GM18907 (cell line): ENCODE data around the gene VWA2.
A peak's percentile ranks its signal among the peaks of the same experiment; 100 is the strongest.

Source experiments
- ATAC-seq: cut with Tn5 transposase; IDR thresholded peaks from one replicate; pipeline ENCODE4 v1.9.1; 2021; ENCODE audit warnings: mild to moderate bottlenecking, moderate library complexity; ENCODE audit not compliant: unreplicated experiment

The VWA2 gene

DNA sequence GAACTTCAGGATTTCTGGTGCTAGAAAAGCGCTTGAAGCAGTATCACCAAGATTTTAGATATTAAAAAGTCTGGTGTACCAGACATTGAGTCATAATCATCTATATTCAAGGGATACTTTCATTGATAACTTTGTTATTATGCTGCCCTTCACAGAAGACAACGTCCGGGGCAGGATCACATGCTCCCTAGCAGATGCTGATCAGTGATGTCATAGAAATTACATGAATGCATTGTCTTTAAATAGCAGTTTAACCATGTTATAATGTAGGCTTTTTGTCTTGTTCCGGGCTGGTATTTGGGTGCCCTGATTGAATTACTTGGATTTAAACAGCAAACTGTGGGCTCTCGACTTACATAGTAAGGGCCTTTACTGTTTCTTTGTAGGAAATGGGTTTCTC is 54.0 kb downstream of the VWA2 start:
- ATAC-seq, result no peak

DNA sequence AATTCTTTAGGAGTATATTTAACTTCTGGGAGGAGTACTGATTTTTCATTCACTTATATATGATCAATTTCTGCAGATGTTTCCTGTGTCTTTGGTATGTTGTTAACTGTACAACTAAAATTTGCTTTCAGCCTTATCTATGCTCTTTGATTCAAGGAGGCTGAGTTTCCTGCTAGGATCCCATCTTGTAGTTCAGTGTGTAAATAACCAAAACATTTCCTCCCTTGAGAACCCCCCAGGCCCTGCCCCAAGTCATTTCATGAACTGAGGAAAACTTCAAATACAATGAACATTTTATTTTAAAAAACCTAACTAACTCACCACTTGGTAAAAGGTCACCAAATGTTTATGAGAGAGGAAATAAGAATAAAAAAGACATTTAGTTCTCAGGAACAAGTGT is 55.5 kb downstream of the VWA2 start:
- no peak for ATAC-seq

DNA sequence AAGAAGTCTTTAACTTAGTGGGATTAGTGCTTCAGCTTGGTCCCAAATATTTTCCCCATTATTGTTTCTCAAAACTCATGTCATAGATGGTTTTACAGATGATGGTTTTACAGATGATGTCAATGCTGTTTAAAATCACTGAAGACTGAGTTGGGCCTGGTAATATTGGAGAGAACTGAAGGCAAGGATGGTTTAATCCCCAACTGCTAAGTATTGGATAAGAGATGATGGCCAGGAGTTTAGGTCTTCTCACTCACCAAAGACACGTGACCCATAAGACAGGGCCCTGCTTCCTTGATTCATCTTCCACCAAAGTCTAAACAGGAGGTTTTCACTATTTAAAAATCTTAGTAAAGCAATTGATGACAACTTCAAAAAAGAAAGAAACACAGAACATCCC is 56.3 kb downstream of the VWA2 start:
- ATAC-seq, result no peak

DNA sequence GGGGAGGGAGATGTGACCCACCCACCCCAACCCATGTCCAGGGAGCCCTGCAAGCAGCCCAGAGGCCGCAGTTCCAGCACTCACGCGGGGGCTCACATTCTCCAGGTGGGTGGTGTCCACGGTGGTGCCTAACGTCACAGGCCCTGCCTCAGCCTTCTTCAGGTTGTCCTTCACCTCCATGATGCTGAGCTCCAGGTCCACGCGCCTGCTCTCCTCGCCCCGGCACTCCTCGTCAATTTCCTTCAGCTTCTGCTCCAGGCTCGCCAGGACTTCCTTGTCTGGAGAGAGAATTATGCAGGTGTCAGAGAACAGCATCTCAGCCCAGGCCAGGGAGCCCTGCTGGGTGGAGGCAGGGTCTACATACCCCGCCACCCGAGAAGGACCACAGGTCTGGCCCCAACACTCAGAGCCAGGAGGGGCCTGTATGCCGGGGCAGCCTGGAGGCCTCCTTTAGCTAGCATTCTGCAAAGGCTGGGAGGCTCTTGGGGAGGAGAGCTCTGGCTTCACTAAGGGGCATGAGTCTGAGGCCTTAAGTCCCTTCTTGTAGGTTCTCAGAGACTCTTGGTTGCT is 58.2 kb downstream of the VWA2 start:
- ATAC-seq, result no peak

DNA sequence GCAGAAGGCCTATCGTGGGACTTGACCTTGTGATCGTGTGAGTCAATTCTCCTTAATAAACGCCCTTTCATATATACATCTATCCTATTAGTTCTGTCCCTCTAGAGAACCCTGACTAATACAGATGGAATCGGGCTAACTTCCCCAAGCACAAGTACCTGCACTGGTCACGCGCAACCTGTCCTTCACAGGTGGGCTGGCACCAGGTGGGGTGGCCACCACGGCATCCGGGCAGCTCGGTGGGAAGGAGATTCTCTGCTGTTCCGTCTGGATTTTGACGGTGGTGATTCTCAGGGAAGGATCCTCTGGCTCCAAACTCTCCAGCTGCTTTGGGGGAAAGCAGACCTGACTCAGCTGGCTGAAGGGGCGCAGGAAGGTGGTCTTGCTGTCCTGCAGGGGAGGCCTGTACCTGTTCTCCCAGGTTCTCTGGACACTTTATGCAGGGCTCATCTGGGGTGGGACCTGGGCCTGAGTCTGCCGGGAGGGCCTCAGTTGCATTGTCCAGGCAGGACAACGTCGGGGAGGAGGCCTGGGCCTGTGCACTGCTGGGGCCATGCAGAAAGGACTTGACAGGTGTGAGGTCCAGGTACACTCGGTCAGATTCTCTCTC is 61.1 kb downstream of the VWA2 start:
- ATAC-seq, result no peak

DNA sequence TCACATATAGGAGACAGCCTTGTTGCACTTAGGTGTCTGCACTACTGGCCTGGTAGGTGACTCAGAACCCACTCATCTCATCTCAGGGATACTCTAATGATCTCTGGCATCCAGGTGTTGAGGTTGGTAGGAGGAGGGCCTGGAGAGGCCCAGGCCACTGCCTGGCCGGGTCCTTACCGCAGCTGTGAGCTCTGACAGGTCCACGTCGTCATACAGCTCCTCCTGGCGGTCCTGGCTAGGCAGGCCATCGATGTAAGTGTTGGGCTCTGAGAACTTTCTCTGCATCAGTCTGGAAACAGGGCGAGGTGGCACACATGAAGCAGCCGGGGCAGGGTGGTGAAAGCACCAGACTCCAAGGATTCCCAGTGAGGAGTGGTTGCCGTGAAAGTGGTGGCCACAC is 62.1 kb downstream of the VWA2 start:
- no peak for ATAC-seq

DNA sequence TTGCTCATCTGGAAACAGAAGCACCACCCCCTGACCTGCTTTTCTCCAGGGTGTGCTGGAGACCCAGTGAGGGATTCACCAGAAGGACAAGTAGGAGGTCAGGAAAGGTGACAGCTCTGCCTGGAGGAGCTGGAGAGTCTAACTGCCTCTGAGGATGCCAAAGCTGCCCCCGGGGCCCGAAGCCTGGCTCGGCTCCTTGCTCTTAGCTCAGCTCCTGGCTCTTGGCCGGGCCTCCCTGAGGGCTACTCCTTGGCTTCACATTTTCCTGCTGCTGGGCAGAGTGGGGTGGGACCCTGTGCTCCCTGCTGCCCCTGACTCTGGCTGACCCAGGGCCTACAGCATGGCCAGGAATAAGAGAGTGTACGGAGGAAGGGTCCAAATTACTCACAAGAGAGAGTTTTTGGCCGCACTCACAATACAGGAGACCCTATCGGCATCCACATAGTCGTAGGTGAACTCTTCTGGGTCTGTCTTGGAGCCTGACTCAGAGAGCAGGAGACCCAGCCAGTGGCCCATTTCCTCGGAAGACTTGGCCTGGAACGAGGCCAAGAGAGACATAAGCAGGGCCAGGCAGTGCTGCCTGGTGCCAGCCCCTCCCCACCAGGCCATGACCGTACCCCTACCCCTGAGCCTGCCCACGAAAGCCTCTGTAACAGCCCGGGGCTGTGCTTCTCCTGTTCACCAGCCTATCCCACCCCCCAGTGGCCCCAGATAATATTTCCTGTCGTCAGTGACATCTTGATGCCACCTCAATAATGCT is 63.1 kb downstream of the VWA2 start:
- no peak for ATAC-seq

DNA sequence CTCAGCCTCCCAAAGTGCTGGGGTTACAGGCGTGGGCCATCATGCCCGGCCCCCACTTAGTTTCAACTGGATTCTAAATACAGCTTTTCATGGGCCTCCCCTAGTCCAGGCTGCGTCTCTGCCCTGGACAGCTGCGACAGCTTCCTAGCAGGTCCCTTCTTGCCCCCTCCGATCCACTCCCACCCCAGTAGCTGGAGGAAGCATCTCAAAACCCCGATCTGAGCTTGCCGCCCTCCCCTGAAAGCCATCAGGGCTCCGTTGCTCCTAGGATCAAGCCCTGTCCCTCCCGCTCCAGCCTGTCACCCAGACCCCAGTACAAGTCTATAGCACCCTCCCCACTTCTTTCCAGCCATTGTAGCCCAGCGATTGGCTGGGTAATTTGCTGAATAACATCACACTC is 64.5 kb downstream of the VWA2 start:
- ATAC-seq, result peak; percentile 3

DNA sequence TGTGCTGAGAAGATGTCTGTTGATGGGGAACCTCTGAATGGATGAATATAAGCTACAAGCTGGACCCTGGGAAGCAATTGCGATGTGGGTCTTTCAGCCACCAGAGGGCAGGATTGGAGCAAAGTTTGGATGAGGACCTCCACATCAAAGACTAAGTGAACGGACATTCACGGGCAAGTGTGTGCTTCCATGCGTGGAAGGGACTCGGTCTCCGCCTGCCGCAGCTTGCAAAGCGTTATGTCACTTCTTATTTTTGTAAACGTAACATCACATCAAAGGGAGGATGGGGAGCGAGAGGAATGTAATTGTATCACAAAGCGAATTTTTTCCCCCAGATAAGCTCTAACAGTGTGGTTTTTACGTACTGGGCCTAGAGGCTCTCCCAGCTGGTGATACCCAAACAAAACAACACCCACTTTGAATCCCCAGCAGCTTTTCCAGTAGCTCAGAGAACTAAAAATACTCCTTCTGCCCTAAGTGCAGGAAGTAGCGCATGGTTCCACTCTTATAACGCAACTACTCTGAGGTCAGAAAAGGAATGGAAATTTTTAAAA is 65.0 kb downstream of the VWA2 start:
- ATAC-seq, result peak; percentile 88

DNA sequence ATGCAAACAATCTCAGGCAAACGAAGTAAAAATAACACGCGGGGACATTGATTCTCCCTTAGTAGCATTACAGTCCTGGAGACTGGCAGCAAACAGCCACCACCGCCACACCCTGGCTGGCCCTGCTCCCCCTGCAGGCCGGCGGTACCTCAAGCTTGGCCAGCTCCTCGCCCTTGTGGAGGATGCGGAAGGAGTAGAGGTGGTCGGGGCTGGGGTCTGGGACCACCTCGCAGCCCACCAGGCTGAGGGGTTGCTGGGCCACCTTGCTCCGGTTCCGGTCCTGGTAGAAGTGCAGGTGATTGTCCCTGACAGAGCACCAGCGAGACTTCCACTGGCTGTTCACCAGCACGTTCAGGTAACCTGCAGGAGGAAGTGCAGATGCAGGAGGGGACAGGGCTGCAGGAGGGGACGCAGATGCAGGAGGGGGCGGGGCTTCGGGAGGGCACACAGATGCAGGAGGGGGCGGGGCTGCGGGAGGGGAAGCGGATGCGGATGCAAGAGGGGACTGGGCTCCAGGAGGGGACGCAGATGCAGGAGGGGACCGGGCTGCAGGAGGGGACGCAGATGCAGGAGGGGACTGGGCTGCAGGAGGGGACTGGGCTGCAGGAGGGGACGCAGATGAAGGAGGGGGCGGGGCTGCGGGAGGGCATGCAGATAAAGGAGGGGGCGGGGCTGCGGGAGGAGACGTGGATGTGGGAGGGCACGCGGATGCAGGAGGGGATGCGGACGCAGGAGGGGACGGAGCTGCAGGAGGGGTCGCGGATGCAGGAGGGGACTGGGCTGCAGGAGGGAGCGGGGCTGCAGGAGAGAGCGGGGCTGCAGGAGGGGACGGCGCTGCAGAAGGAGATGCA is 65.7 kb downstream of the VWA2 start:
- peak; percentile 74 for ATAC-seq

DNA sequence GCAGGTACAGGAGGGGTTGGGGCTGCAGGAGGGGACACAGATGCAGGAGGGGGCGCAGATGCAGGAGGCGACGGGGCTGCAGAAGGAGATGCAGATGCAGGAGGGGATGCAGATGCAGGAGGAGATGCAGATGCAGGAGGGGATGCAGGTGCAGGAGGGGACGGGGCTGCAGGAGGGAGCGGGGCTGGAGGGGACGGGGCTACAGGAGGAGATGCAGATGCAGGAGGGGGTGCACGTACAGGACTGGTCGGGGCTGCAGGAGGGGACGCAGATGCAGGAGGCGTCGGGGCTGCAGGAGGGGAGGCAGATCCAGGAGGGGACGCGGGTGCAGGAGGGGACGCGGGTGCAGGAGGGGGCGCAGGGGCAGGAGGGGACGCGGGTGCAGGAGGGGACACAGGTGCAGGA is 66.5 kb downstream of the VWA2 start:
- no peak for ATAC-seq

DNA sequence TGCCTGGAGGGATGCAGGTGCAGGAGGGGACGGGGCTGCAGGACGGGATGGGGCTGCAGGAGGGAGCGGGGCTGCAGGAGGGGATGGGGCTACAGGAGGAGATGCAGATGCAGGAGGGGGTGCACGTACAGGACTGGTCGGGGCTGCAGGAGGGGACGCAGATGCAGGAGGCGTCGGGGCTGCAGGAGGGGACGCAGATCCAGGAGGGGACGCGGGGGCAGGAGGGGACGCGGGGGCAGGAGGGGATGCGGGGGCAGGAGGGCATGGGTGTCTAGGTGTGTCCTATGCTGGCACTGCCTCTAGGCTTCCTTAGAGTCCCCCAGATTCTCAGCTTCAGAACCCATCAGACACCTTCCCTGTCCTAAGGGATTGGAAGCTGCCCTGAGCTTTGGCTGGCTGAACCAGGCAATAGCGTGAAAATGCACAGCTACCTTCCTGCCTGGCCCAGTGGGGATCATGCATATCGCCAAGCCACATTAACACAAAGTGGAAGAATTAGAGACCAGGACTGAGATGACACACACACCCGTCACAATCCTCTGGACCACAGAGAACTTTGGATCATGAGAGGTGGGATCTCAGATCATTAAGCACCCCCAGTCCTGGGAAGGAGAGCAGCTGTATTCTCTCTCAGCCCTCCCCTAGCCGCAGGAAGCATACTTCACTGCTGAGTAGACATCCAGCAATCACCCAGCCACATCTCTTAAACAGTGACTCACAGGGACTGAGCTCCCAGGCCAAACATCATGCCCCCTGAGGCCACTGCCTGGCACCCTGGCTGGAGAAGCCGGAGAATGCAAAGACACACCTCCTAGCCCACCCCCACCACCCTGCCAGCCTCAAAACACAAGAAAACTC is 67.3 kb downstream of the VWA2 start:
- no peak for ATAC-seq

DNA sequence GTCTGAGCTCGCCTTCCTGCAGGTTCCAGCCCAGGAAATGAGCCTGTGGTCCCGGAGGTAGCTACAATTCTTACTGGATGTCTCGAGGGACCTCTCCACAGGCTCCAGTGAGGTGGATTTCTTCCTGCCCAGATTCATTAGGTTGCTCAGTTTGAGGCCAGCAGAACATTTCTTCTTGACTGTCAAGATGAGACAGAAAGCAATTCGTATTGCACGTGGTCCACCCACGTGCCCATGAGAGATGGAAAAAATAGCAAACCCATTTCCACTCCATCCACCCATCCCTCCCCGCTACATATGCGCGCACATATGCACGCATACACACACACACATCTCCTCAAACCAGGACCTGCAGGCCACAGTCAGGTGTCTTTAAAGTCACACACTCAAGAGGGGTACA is 68.7 kb downstream of the VWA2 start:
- no peak for ATAC-seq

DNA sequence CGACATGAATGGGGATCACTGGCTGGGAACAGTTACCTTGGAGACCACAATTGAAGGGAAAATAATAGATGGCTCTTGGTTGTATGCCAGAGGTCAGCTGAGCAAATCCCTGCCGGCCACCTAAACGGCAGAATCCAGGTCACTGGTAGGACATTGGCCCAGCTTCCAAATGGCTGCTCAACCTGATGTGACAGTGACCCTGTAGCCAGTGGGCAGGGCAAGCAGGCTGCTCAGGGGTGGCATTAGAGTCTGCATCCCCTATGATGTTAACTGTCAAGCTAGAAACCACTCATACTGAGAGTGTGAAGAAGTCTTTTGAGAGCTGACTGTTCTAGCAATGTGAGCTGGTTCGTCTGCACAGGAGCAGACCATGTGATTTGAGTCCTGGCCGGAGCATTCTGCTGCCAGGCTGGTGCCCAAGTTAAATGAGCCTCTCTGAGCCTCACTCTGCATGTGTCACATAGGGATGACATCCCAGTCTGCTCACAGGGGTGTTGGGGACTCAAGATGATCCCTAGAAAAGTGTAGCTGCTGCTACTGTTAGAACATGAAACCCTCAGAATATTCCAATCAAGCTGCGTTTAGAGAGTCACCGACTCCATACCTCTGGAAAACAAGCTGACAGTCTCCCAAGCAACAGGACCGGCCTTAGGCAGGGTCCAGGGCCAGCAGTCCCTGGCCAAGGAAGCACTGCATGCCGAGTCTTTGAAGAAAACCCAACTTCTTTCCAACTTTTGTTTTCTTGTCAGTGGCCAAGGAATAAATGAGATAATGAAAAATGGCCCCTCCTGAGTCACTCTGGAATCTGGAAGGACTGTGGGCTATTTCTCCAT is 69.7 kb downstream of the VWA2 start:
- no peak for ATAC-seq

DNA sequence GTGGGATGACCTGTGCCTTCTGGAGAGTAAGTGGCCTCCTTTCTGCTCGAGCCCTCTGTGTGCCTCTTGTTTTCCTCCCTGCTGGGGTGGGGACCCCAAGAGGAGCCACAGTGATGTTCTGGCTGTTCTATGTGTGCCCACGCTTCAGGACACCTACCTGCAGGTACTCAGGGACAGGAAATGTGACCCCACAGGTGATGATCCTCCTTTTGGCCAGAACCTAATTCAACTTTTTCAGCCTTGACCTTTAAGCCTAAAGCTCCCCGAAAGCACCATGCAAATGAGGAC is 70.3 kb downstream of the VWA2 start:
- ATAC-seq, result no peak

DNA sequence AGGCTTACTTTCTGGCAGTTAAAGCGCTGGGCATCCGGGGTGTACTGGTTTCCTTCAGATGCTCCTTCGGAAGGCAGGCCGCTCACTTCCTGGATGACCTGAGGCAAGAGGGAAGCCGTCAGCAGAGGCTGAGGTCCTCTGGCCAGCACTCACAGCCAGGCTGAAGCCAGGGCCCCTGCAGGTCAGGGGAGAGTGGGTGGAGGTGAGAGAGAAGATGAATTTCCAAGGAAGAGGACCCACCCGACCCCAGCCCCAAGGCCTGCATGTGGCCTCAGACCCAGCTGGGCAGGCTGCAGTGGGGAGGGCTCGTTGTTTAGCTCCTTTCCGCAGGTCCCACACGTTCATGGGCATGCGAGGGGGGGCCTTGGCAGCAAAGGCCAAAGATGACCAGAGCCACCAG is 71.3 kb downstream of the VWA2 start:
- ATAC-seq, result no peak

DNA sequence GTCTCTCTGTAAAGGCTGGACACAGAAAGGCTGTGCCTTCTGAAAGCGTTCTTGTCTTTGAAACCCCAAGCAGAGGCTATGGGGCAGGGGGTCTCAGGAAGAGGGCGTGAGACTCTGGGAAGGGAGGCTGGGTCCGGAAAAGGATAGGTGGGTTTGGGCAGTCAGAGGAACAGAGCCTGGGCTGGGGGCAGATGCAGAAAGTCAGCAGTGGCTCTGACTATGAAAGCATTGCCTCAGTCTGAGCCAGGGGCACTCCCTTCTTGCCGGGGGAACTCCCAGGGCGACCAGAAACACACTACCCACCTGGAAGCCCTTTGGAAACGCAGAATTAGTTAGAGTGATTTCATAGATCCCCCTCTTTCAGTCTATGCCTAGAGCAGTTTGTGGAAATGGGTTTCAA is 72.0 kb downstream of the VWA2 start:
- ATAC-seq, result no peak

DNA sequence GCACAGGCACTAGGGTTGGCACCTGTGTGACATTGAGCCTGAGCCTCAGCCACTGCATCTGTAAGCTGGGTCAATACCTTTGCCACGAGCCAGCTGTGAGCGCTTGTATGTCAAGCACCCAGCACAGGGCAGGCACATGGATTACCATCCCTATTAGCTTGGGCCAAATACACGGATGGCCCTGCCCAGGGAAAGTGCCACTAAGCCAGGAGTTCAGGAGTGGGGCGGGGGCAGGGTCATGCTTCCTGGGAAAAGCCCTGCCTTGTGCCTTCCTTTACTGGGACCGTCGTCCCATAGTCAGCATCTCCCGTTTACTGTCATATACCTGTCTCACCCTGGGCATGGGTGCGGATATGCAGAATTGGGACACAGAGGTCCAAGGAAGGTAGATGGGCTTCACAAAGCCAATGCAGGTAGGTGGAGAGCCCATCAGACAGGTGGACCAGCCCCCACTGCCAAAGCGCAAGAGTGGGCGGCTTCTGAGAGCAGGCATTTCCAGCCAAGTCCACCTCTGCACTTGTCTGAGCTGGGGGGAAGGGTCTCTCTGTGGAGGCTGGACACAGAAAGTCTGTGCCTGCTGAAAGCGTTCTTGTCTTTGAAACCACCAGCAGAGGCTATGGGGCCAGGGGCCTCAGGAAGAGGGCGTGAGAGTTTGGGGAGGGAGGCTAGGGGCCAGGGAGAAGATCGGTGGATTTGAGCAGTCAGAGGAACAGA is 72.6 kb downstream of the VWA2 start:
- no peak for ATAC-seq

DNA sequence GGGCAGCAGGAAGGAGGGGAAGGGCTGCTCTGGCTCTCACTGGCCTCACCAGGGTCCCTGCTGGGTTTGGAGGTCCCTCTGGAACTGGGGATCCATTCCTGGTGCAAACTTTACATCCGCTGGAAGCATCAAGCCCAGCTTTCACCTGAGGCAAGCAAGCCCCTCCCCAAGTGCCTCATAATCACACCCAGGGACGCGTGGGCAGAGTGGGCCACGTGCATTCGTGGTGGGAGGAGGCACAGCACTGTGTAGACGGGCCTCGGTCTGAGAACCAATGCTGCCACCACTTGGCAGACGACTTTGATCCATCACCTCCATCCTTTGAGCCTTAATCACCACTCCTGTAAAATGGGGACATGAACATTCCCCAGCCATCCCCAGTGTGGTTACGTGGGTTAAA is 74.1 kb downstream of the VWA2 start:
- no peak for ATAC-seq
